Panc1 (cell line): ENCODE results near the gene FGD2.

Experiments
- CTCF ChIP-seq: fragments of 450-650 bp; IDR thresholded peaks from 2 replicates; pipeline ENCODE4 v1.5.1; 2017; ENCODE audit warnings: mild to moderate bottlenecking
- TCF7L2 ChIP-seq: IDR thresholded peaks from 2 replicates; pipeline ENCODE4 v1.6.1; 2011; ENCODE audit warnings: mild to moderate bottlenecking, low read depth, low read length, inconsistent platforms

- TF ChIP-seq CTCF (no peak), TCF7L2 (no peak)
Measured at GRCh38 chr6:37047689-37048402, 42.4 kb downstream of the FGD2 start.
